ENCODE data around the gene HLA-C. TPM values are rescaled to one million over a fixed set of nuclear protein-coding genes. Genes with fewer than 3 reads are reported as not detected.
"Not testable (repeated sequence)": the region's sequence is repeated elsewhere in the genome, so short reads cannot be mapped to it uniquely, and the experiment has no call there.

Gene HLA-C
- polyA plus RNA-seq, 1 donor = 225 TPM

DNA sequence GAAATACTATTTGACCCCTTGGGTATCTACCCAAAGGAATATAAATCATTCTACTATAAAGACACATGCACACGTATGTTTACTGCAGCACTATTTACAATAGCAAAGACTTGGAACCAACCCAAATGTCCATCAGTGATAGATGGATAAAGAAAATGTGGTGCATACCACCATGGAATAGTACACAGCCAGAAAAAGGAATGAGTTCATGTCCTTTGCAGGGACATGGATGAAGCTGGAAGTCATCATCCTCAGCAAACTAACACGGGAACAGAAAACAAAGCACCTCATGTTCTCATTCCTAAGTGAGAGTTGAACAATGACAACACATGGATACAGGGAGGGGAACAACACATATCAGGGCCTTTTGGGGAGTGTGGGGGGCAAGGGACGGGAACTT lies 7.8 kb upstream of the HLA-C start:
- H3K9me3 ChIP-seq (ENCODE audit: control insufficient read depth, low read depth, low read length); H3K36me3 ChIP-seq (ENCODE audit: control insufficient read depth, insufficient read depth, low read length); H3K27ac ChIP-seq (ENCODE audit: low read length); H3K4me3 ChIP-seq (ENCODE audit: low read length); DNase-seq; H3K4me1 ChIP-seq (ENCODE audit: control insufficient read depth, insufficient read depth, low read length); H3K27me3 ChIP-seq (ENCODE audit: control insufficient read depth, insufficient read depth, low read length): not testable (repeated sequence)
- WGBS (ENCODE audit: insufficient coverage, low lambda C conversion rate) = 67% methylated on average over 1 of the region's 3 CpGs

DNA sequence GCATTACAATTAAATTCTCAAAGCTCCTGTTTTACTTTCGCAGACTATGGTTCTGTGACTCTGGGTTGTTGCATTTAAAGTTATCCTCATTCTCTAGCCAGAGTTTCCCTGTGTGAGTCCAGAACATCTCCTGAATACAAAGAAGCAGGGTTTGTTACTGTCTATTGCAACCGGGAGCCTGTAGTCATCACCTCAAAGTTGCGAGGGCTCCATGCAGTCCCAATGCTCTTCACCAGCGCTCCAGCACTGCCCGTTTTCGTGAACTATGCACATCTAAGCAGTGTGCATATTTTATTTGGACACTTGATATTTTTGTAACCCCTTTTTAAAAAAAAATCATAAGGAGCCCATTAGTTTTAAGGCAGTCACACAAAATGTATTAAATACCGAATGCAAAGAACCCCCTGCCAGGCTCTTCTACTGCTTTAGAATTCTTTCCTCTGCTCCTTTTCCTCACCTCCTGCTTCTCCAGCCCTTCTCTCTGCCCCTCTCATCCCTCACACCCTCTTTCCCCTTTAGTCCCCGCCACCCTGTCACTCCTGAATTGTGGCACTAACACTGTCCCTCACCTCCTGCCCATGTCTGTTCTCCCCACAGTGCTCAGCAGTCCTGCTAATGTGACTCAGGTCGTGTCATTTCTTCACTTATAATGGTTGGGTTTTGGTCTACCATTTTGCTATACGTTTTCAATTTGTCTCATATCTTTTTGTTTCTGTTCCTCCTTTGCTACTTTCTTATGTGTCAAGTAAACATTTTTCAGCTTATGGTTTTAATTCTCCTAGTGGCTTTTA lies 1.1 kb upstream of the HLA-C start:
- Histone ChIP-seq H3K36me3 (ENCODE audit: control insufficient read depth, insufficient read depth, low read length) (peaks cover 4% of the 10 kb centered on the region), H3K27ac (ENCODE audit: low read length) (no peak overlapping the region), H3K27me3 (ENCODE audit: control insufficient read depth, insufficient read depth, low read length) (peaks cover 17% of the 10 kb centered on the region), H3K9me3 (ENCODE audit: control insufficient read depth, low read depth, low read length) (no peaks in the 10 kb centered on the region), H3K4me1 (ENCODE audit: control insufficient read depth, insufficient read depth, low read length) (peaks cover 10% of the 10 kb centered on the region), H3K4me3 (ENCODE audit: low read length) (no peak overlapping the region)
- DNase-seq = no peak
- WGBS (ENCODE audit: insufficient coverage, low lambda C conversion rate) = 45% methylated on average over 2 of the region's 10 CpGs

DNA sequence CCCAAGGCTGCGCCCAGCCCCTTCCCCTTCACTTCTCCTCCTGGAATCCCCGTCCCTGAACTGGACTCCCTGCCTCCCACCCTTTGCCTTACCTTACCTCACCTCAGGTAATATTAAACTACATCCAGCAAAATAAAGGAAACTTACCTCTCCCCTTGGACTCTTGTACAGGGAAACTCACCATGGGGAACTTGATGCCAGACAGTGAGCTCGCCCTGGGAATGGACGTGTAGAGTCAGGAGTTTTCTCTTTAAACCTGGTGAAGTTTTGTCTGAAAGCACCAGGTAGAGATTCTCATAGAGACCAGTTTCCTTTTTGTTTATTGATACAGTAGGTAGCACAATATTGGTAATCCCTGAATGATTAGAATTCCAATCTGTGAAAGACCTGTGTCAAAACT lies 544 bp upstream of the HLA-C start:
- peak overlapping the region; percentile 85 for H3K27ac ChIP-seq (ENCODE audit: low read length)
- WGBS (ENCODE audit: insufficient coverage, low lambda C conversion rate) = no CpG with 5 or more reads among the region's 4 CpGs
- peaks cover 15% of the 10 kb centered on the region for H3K27me3 ChIP-seq (ENCODE audit: control insufficient read depth, insufficient read depth, low read length)
- DNase-seq = peak; percentile 35 to 52
- H3K36me3 ChIP-seq (ENCODE audit: control insufficient read depth, insufficient read depth, low read length) = peaks cover 4% of the 10 kb centered on the region
- peak overlapping the region; percentile 85 for H3K4me3 ChIP-seq (ENCODE audit: low read length)
- no peaks in the 10 kb centered on the region for H3K9me3 ChIP-seq (ENCODE audit: control insufficient read depth, low read depth, low read length)
- peaks cover 10% of the 10 kb centered on the region for H3K4me1 ChIP-seq (ENCODE audit: control insufficient read depth, insufficient read depth, low read length)

DNA sequence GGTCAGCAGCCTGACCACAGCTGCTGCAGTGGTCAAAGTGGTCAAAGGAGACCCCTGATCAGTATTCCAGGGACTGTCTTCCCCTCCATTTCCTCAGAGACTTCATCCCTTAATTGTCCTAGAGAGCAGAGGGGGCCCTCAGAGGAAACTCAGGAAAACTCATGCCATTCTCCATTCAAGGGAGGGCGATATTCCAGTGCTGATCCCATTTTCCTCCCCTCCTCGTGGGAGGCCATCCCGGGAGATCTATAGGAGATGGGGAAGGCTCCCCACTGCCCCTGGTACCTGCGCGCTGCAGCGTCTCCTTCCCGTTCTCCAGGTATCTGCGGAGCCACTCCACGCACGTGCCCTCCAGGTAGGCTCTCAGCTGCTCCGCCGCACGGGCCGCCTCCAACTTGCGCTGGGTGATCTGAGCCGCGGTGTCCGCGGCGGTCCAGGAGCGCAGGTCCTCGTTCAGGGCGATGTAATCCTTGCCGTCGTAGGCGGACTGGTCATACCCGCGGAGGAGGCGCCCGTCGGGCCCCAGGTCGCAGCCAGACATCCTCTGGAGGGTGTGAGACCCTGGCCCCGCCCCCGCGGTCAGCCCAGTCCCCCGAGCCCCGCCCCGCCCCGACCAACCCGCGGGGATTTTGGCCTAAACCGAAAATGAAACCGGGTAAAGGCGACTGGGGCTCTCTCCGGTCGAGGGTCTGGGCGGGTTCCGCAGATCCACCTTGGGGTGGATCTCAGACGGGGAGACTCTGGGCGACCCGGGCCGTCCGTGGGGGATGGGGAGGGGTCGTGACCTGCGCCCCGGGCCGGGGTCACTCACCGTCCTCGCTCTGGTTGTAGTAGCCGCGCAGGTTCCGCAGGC lies 878 bp downstream of the HLA-C start:
- no peaks in the 10 kb centered on the region for H3K9me3 ChIP-seq (ENCODE audit: control insufficient read depth, low read depth, low read length)
- peaks cover 9% of the 10 kb centered on the region for H3K27me3 ChIP-seq (ENCODE audit: control insufficient read depth, insufficient read depth, low read length)
- H3K27ac ChIP-seq (ENCODE audit: low read length) = peak overlapping the region; percentile 85
- peak; percentile 41 to 64 for DNase-seq
- peak overlapping the region; percentile 85 for H3K4me3 ChIP-seq (ENCODE audit: low read length)
- WGBS (ENCODE audit: insufficient coverage, low lambda C conversion rate) = no CpG with 5 or more reads among the region's 62 CpGs
- H3K36me3 ChIP-seq (ENCODE audit: control insufficient read depth, insufficient read depth, low read length) = peaks cover 4% of the 10 kb centered on the region
- H3K4me1 ChIP-seq (ENCODE audit: control insufficient read depth, insufficient read depth, low read length) = peaks cover 10% of the 10 kb centered on the region

DNA sequence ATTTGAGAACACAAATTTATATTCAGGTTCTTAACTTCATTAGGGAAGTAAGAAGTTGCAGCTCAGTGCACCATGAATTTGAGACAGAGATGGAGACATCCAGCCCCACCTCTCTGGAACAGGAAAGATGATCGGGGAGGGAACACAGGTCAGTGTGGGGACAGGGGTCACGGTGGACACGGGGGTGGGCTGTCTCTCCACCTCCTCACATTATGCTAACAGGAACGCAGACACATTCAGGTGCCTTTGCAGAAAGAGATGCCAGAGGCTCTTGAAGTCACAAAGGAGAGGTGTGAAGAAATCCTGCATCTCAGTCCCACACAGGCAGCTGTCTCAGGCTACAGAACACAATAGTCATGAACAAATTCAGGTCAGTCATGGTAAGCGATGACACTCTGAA lies 3.1 kb downstream of the HLA-C start:
- Histone ChIP-seq H3K4me3 (ENCODE audit: low read length) (no peak overlapping the region), H3K36me3 (ENCODE audit: control insufficient read depth, insufficient read depth, low read length) (peaks cover 4% of the 10 kb centered on the region), H3K9me3 (ENCODE audit: control insufficient read depth, low read depth, low read length) (no peaks in the 10 kb centered on the region), H3K27me3 (ENCODE audit: control insufficient read depth, insufficient read depth, low read length) (peaks cover 5% of the 10 kb centered on the region), H3K4me1 (ENCODE audit: control insufficient read depth, insufficient read depth, low read length) (peaks cover 10% of the 10 kb centered on the region), H3K27ac (ENCODE audit: low read length) (no peak overlapping the region)
- no peak for DNase-seq
- no CpG with 5 or more reads among the region's 5 CpGs for WGBS (ENCODE audit: insufficient coverage, low lambda C conversion rate)

DNA sequence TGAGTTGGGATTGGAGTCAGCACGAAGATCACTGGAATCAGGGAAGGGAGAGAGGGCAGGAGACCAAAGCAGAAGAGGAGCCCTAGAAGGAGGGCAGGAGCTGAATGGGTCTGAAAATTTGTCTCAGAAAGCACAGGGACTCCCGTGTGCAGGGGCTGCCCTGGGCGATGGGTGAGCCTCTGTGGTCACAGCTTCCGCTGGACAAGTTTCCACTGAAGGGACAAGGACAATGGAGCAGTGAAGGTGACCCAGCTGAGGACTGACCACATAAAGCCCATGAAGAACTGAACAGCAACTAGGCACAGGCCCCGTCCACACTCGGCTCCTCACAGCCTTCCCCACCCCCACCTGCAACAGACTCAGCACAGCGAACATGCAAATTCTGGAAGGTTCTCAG lies 3.5 kb downstream of the HLA-C start:
- WGBS (ENCODE audit: insufficient coverage, low lambda C conversion rate) = 70% methylated on average over 2 of the region's 7 CpGs

DNA sequence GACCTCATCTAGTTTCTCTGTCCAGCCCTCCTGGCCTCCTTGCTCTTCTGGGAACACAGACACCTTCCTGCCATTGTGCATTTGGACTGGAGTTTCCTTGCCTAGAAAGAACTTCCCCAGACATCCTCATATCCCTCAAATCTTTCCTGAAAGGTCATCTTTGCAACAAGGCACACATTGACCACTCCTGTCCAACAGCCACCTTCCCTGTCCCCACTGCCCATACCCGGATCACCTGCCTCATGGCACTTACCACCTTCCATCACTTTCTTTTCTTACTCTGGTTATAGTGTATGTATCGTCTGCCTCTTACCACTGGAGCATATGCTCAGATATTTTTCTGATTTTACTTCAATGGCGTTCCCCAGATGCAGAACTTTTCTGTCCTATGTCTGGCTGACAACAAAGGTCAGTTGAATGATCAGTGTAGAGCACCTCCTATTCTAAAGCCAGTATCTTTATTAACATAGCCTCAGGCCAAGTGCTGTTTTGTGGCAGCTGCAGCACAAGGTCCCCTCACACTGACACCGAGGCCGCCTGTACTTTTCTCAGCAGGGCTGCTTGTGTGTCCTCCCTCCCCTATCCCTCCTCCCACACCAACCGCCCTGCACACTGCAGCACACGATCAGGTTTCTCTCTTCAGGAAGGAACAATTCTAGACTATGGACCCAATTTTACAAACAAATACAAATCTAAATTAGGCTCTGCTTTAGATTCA lies 4.1 kb downstream of the HLA-C start:
- H3K4me1 ChIP-seq (ENCODE audit: control insufficient read depth, insufficient read depth, low read length) = peaks cover 10% of the 10 kb centered on the region
- DNase-seq = peak in 1 of 2 donors; percentile 43
- H3K9me3 ChIP-seq (ENCODE audit: control insufficient read depth, low read depth, low read length) = no peaks in the 10 kb centered on the region
- peaks cover 4% of the 10 kb centered on the region for H3K36me3 ChIP-seq (ENCODE audit: control insufficient read depth, insufficient read depth, low read length)
- no peak overlapping the region for H3K27ac ChIP-seq (ENCODE audit: low read length)
- no peak overlapping the region for H3K4me3 ChIP-seq (ENCODE audit: low read length)
- 0% methylated on average over 1 of the region's 7 CpGs for WGBS (ENCODE audit: insufficient coverage, low lambda C conversion rate)
- H3K27me3 ChIP-seq (ENCODE audit: control insufficient read depth, insufficient read depth, low read length) = peaks cover under 1% of the 10 kb centered on the region

More for the DNA sequence above, 3.5 kb downstream of the HLA-C start:
- H3K36me3 ChIP-seq (ENCODE audit: control insufficient read depth, insufficient read depth, low read length) = peaks cover 4% of the 10 kb centered on the region
- no peak for DNase-seq
- H3K27ac ChIP-seq (ENCODE audit: low read length) = no peak overlapping the region
- H3K9me3 ChIP-seq (ENCODE audit: control insufficient read depth, low read depth, low read length) = no peaks in the 10 kb centered on the region
- H3K27me3 ChIP-seq (ENCODE audit: control insufficient read depth, insufficient read depth, low read length) = peaks cover 5% of the 10 kb centered on the region
- H3K4me3 ChIP-seq (ENCODE audit: low read length) = no peak overlapping the region
- peaks cover 10% of the 10 kb centered on the region for H3K4me1 ChIP-seq (ENCODE audit: control insufficient read depth, insufficient read depth, low read length)

DNA sequence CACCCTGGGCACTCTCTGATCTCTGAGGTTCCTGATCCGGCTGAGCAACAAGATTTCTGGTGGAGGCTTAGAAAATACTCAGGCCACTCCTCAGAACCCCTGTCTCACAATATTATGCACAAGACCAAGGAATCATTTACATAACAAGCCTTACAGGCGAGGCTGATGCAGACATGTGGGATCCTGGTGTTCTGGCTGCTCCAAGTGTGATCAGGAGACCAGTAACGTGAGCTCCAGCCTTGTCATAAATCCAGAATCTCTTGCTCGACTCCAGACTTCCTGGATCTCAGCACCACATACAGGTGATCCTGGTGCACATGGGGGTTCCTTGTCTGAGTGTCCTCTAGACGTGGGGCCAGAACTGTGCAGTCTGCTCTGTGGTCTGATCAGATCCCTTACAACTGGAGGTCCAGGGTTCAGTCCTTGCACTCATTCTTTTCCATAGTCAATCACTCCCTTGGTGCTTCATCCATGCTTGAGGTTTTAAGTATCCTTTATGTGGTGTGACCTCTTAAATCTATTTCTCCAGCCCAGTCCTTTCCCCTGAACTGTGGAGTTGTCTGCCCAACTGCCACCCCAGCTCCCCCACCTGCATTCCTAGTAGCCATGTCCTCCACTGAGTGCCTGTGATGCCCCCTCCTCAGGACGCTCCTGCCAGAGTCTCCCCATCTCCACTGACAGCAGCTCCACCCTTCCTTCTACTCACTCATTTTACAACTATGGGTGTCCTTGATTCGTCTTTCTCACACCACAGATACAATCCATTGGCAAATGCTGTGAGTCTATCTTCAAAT lies 5.1 kb downstream of the HLA-C start:
- no CpG with 5 or more reads among the region's 7 CpGs for WGBS (ENCODE audit: insufficient coverage, low lambda C conversion rate)
- H3K27ac ChIP-seq (ENCODE audit: low read length) = no peak overlapping the region

DNA sequence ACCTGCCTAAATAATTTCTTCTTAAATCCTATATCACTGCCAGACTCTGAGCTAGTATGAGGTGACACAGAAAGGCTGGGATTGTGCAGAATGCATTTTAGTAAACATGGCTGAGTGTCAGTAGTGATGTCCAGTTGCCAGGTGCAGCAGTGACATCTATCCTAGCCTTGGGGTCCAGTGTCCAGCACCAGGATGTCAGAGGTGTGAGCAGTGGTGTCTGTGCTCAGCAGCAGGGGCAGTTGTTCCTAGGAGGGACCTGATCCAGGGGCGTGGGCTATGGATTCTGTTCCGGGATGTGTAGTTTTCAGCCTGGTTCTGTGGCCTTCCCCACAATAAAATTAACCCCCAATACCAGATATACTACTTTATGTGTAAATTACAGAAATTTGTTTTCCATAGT lies 6.0 kb downstream of the HLA-C start:
- no peaks in the 10 kb centered on the region for H3K27me3 ChIP-seq (ENCODE audit: control insufficient read depth, insufficient read depth, low read length)
- H3K27ac ChIP-seq (ENCODE audit: low read length) = no peak overlapping the region
- H3K36me3 ChIP-seq (ENCODE audit: control insufficient read depth, insufficient read depth, low read length) = peaks cover 4% of the 10 kb centered on the region
- no peak for DNase-seq
- H3K4me3 ChIP-seq (ENCODE audit: low read length) = no peak overlapping the region
- peaks cover 6% of the 10 kb centered on the region for H3K4me1 ChIP-seq (ENCODE audit: control insufficient read depth, insufficient read depth, low read length)
- no CpG with 5 or more reads among the region's 2 CpGs for WGBS (ENCODE audit: insufficient coverage, low lambda C conversion rate)
- H3K9me3 ChIP-seq (ENCODE audit: control insufficient read depth, low read depth, low read length) = no peaks in the 10 kb centered on the region

More for the DNA sequence above, 5.1 kb downstream of the HLA-C start:
- Histone ChIP-seq H3K4me3 (ENCODE audit: low read length) (no peak overlapping the region), H3K4me1 (ENCODE audit: control insufficient read depth, insufficient read depth, low read length) (peaks cover 6% of the 10 kb centered on the region), H3K27me3 (ENCODE audit: control insufficient read depth, insufficient read depth, low read length) (no peaks in the 10 kb centered on the region), H3K9me3 (ENCODE audit: control insufficient read depth, low read depth, low read length) (no peaks in the 10 kb centered on the region), H3K36me3 (ENCODE audit: control insufficient read depth, insufficient read depth, low read length) (peaks cover 4% of the 10 kb centered on the region)
- no peak for DNase-seq
